HG02759 (cell line): ENCODE data around the gene SEMA3A.

Source experiments
- ATAC-seq: cut with Tn5 transposase; IDR thresholded peaks from one replicate; pipeline ENCODE4 v1.9.1; 2021; ENCODE audit warnings: mild to moderate bottlenecking, moderate library complexity; ENCODE audit not compliant: unreplicated experiment

Gene SEMA3A

GRCh38 chr7:84196084-84196503 lies 1.5 kb upstream of the SEMA3A start:
- no peak for ATAC-seq

- no peak for ATAC-seq
These were observed 889 bp upstream of the SEMA3A start for GRCh38 chr7:84195295-84196060.

- ATAC-seq, result no peak
These were observed 842 bp downstream of the SEMA3A start for GRCh38 chr7:84193747-84194146.

- ATAC-seq, result no peak
These were observed 2.7 kb downstream of the SEMA3A start for GRCh38 chr7:84191842-84192241.

GRCh38 chr7:84191261-84191660 lies 3.3 kb downstream of the SEMA3A start:
- no peak for ATAC-seq

- no peak for ATAC-seq
These were observed 4.4 kb downstream of the SEMA3A start for GRCh38 chr7:84190016-84190705.

- no peak for ATAC-seq
These were observed 5.7 kb downstream of the SEMA3A start for GRCh38 chr7:84188786-84189405.

- ATAC-seq, result no peak
These were observed 6.6 kb downstream of the SEMA3A start for GRCh38 chr7:84187813-84188510.

GRCh38 chr7:84187087-84187805 lies 7.3 kb downstream of the SEMA3A start:
- ATAC-seq, result no peak

GRCh38 chr7:84183741-84184140 lies 10.8 kb downstream of the SEMA3A start:
- no peak for ATAC-seq

GRCh38 chr7:84182301-84182700 lies 12.3 kb downstream of the SEMA3A start:
- ATAC-seq, result no peak

- ATAC-seq, result no peak
These were observed 13.0 kb downstream of the SEMA3A start for GRCh38 chr7:84181628-84182027.

GRCh38 chr7:84177758-84178412 lies 16.7 kb downstream of the SEMA3A start:
- no peak for ATAC-seq

GRCh38 chr7:84176716-84177115 lies 17.9 kb downstream of the SEMA3A start:
- ATAC-seq, result no peak

- ATAC-seq, result no peak
These were observed 19.1 kb downstream of the SEMA3A start for GRCh38 chr7:84175461-84175860.

GRCh38 chr7:84170646-84171045 lies 23.9 kb downstream of the SEMA3A start:
- no peak for ATAC-seq

- ATAC-seq, result no peak
These were observed 32.0 kb downstream of the SEMA3A start for GRCh38 chr7:84162584-84162983.

- ATAC-seq, result no peak
These were observed 32.5 kb downstream of the SEMA3A start for GRCh38 chr7:84162125-84162524.

GRCh38 chr7:84161398-84161797 lies 33.2 kb downstream of the SEMA3A start:
- no peak for ATAC-seq

- no peak for ATAC-seq
These were observed 35.2 kb downstream of the SEMA3A start for GRCh38 chr7:84159435-84159834.
